Left cardiac atrium (tissue), 4 donors: ENCODE results near the gene DOCK10. TPM values are rescaled to one million over a fixed set of nuclear protein-coding genes. Genes with fewer than 3 reads are reported as not detected.
A peak's percentile ranks its signal among the peaks of the same experiment; 100 is the strongest.
"Not testable (repeated sequence)": the region's sequence is repeated elsewhere in the genome, so short reads cannot be mapped to it uniquely, and the experiment has no call there.

Source experiments
- ATAC-seq, 2 donors: fragments of 200-7000 bp; cut with Tn5 transposase; one replicate each; pipeline ENCODE4 v1.9.1; 2020; ENCODE audit warnings: mild to moderate bottlenecking in 2 of 2, moderate library complexity in 2 of 2
- DNase-seq: peaks from one replicate; pipeline ENCODE4 v3.0.0-alpha.2; 2020
- intact Hi-C, 2 donors: fragments of 100-400 bp; cut with DNase I; formaldehyde crosslinking; loops; one replicate each; pipeline versions ENCODE4 v1.14.1 to v1.15.1; 2022 to 2023
- total RNA-seq, 2 donors: library from RNA; stranded (reverse); fragmentation: NEBNext Ultra II Directional; extraction: Animal tissue kit (Norgen Biotek cat#: 25700); gene quantifications; one replicate each; pipeline ENCODE4 v1.2.1, GENCODE V29; 2021
- donor health status: DM: no; HTN: yes; CAD: no.
- donor health status: DM: no; HTN: yes; CAD: no; lungs with severe emphysema.
- donor health status: DM: yes; HTN: yes; CAD: no.
- donor health status: Dilated cardiomyopathy.

The DOCK10 gene
- total RNA-seq, 2 donors from 2014 or later: 4.2 to 5.0 TPM

DNA sequence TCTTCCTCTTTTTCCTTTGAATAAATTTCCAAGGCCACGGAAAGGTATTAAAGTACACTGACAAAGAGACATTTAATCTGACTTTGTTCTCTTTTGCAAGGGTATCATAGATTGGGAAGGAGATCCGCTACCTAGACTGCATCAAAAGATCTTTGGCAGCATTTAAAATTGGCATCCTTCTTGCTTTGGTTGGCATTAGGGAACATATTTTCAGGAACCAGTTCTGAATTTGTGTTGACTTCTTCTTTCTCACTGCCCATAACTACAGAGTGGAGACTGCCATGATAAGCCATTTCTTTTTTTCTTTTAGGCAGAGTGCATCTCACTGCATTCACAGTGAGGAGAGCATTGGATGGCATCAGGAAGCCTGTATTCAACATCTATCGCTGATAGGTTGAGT lies 83.4 kb downstream of the DOCK10 start:
- no peak for ATAC-seq
- DNase-seq: no peak
- intact Hi-C loops: no loop called here

DNA sequence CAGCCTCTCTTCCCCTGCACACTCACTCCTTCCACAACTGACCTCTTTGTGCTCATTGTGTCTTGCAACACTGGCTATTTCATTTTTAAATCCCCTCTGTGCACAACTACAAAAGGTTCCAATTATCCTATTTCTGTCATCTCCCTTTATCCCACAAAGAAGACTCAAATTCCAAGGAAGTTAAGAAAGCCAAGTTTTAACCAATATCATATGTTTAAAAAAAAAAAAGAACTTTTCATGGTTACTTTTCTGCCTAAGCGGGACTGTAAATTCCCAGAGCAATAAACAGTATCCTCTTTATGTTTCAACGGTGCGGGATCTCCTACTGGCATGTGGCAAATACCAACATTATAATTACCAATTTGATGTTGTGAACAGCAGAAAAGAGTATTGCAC lies 83.8 kb downstream of the DOCK10 start:
- ATAC-seq: peak in 1 of 2 donors; percentile 41
- no peak for DNase-seq
- intact Hi-C loops: no loop called here

DNA sequence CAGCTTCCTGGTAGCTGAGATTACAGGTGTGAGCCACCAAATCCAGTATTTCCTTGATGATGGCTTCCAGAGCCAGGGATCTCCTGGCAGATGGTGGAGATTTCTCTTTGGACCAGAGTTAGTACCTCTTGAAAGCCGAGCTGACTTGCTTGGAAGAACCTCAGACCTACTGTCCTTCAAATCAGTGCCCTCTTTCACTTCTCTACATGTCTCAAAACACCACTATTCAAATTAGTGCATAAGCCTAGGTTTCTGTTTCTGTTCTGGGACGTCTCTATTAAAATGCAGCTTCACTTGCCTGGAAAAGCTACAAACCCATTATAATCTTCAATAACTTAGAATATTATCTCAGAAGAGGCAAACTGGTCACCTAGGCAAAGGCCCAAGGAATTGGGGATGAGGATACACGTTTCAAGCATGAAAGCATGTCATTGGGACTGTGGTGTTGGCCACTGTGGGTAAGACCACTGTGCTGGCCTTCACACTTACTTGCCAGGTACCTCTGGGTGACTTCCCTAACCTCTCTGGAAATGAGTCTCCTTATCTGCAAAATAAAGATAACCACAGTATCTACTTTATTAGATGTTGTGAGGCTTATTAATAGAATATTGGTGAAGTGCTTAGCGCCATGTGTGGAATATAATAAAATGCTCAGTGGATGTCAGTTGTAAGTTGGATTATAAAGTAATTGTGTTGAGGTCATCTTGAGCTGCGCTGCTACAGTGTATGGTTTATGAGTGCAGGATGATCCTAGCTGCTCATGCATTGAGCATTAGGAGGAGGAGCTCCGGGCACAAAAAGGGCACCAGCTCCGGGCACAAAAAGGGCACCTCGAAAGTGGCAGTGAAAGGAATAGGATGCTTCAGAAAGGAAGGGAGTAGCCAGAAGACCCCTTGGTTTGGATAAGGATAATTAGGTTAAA lies 84.5 kb downstream of the DOCK10 start:
- DNase-seq: no peak
- intact Hi-C loops: no loop called here
- no peak for ATAC-seq

DNA sequence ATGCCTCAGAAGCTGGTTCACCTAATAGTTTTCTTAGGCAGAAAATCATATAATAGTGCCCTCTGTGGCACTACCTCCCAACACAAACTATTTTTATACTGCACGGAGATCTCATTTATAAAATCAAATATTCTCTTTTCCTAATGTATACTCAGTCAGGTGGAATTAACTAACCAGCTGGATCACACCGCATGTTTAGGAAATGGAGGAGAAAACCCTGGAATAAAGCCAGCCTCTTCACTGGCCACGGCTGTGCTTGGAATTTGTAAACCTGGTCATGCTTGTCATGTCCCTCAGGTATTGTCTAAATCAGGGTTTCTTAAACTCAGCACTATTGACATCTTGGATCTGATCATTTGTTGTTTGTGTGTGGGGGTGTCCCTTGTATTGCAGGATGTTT lies 85.6 kb downstream of the DOCK10 start:
- intact Hi-C loops: no loop called here
- ATAC-seq (no peak), DNase-seq (no peak)

DNA sequence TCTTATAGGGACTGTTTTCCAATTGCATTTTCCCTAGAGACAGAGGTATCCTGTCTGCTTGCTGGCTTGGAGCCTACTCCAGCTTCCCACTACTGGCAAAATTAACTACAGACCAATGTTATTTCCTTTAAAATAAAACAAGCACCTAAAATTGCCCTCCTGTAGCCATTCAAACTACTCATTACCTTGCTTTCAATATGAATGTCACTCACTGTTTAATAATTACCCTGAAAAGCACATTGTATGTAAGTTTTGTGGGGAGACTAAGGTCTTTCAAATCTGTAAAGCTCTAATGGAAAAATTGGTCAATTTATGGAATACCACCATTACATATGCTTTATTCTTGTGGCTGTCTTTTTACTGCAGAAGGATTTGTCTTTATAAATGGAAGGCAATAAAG lies 87.3 kb downstream of the DOCK10 start:
- no peak for DNase-seq
- ATAC-seq: no peak
- intact Hi-C loops: no loop called here

DNA sequence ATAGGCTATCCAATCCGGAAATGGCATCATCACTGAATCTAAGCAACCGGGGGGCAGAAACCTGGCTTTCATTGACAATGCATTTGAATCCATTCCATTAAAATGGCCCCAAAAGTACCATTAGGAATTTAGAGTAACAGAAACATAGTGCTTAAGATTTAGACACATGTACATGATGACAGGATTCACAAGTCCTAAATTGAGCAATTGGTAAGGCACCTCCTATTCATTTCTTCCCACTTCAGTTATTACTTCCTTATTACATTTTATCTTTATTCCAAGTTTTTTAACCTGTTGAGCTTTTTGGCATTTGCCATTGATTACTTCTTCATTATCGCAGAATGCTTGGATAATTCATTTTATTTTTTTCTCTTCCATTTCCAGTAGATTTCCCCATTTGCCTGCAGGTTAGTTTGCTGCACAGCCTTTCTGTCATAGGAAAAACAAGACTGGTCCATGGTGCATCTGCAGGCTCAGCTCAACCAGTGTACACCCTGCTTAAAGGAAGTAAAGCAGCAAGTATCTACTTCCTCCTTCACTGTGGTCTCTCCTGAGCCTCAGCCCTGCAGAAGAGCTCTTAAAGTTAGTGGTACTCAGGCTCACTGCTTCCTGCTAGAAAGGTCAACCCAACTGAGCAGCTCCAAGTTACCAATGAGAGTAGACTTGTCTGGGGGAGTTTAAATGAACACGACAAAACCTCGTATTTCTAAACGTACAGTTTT lies 89.2 kb downstream of the DOCK10 start:
- ATAC-seq (peak; percentile 74 to 79), DNase-seq (no peak)
- intact Hi-C loops: no loop called here

DNA sequence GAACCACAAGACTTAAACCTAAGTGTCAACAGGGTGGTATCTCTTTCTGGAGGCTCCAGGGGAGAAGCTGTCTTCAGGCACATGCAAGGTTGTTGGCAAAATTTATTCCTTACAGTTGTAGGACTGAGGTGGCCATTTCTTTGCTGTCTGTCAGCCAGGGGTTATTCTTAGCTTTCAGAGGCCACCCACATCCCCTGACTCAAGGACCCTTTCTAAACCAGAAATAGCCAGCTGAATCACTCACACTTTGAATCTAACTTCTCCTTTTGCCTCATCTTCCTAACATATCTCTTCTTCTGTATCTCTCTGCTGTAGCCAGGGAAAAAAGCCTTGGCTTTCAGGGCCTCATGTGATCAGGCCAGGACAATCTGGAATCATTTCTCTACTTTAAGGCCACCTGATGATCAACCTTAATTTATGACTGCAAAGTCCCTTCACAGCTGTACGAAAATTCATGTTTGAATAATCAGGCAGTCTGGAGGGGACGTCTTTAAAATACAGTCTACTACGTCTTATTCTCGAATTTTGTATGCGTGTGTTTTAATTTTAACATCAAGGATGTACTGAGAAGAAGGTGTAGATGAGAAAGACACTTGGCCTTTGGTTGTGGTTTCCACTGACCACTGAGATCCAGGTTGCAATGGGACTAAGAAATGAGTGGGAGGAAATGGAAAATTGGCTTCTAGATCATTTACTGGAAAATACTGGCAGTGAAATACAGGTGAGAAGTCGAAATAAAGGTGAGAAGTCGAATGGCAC lies 90.4 kb downstream of the DOCK10 start:
- ATAC-seq (no peak), DNase-seq (no peak)
- intact Hi-C loops: no loop called here

DNA sequence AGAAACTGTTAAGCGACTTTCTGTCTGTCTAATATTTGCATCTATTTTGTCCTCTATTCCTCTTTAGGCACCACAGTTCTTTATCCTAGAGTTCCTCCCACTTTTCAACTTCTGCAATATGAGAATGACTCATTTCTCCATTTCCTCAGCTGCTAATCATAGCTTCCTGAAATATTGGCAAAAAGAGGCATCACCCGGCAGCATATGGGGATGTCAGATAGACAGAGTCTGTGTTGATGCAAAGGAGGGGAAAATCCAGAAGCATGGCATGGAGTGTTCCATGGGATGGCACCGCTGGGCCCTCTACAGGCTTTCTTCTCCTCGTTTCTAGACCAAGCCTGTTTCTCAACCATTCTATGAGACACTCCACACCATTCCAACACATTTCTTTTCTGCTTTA lies 93.4 kb downstream of the DOCK10 start:
- DNase-seq: no peak
- ATAC-seq: peak in 1 of 2 donors; percentile 61
- intact Hi-C loops: no loop called here

DNA sequence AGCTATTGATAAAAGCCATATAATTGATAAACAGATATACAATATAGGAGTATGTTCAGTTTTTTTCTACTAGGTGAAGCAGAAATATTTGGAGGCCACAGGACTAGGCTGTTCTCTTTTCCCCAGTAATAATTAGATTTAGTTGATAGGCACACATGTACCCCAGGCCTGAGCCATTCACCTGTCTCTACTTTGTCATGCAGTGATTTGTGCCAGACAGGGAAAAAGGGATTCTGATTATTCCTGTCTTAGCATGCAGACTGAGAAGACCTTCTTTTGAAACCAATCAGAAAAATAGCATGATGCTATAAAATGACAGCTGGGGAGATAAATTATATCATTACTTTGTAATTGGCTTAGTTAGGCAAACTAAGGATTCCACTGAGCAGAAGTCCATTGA lies 94.3 kb downstream of the DOCK10 start:
- intact Hi-C loops: no loop called here
- DNase-seq (no peak), ATAC-seq (no peak)

DNA sequence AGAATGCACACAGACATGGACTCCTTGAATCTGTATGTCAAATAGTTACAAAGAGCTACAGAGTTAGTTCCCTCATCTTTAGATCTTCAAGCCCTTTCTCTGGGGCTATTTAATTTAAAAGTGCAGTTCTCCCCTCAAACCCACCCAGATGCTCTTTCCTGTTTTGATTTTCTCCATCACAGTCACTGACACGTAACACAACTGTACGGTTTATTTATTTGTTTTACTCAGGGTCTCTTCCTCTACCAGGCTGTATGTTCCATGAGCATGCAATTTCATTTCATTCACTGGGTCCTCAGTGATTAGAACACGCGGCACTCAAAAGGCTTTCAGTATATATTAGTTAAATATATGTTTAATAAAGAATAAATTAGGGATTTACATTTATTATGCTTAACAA lies 94.7 kb downstream of the DOCK10 start:
- intact Hi-C loops: no loop called here
- ATAC-seq (no peak), DNase-seq (no peak)

DNA sequence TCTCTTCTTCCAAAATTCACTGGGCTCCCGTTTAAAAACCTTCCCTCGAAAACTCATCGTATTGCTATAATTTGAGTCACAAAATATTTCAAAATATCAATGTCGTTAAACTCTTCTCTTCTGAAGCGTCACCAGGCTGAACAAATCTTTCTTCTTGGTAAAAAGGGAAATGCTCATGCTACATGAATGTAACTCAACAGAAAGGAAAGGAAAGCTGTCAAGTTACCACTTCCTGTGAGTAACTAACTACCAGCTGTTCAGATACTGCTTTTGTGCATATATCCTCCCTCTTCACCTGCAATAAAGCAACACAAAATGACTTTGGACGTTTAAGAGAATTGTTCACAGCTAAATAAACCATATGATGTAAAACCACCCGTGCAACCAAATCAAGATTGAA lies 95.4 kb downstream of the DOCK10 start:
- intact Hi-C loops: no loop called here
- peak in 1 of 2 donors; percentile 29 for ATAC-seq

DNA sequence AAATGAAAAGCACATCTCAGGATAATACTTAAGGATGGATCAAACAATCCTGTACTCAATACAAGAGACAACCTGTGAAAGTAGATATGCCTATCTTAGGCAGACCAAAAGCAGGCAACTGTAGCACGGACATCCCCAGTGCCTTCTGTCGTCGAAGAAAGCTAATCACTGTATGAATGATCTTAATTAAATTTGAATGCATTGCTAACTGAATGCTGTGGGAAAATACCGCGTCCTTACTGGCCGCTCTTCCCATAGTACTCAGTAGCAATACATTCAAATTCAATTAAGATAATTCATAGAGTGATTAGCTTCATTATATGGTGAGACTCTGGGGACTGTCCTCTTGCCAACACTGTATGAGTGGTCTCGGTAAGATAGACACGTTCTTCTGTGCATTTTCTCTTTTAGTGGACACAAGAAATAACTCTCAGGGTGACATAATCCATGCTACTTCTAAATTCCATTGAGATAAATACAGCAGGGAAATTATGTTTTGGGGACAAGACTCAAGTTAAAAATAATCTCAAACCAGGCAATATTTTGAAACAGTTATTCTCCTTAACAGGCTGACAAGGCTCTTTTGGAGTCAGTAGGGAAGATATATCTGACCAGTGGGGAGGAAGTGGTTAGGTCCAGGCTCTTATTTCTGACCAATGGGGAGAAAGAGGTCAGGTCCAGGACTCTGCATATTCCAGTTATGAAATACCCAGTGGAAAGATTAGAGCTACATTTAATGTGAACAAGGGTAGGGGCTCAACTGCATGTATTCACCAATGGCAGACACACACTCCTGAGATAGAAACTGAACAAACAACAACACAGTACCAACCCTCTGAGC lies 97.3 kb downstream of the DOCK10 start:
- intact Hi-C loops: no loop called here
- DNase-seq: no peak
- ATAC-seq: peak; percentile 74 to 79

More for the DNA sequence above, 95.4 kb downstream of the DOCK10 start:
- no peak for DNase-seq

DNA sequence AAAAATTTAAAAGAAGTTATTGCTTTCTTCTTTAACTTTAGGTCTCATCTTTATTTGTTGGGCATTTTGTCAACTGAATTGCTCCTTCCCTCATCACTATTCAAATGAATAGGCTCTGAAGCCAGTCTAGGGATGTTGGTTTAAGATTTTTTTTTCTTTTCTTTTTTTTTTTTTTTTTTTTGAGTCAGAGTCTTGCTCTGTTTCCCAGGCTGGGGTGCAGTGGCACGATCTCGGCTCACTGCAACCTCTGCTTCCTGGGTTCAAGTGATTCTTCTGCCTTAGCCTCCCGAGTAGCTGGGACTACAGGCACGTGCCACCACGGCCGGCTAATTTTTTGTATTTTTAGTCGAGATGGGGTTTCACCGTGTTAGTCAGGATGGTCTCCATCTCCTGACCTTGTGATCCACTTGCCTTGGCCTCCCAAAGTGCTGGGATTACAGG lies 98.6 kb downstream of the DOCK10 start:
- intact Hi-C loops, ATAC-seq, DNase-seq: not testable (repeated sequence)

DNA sequence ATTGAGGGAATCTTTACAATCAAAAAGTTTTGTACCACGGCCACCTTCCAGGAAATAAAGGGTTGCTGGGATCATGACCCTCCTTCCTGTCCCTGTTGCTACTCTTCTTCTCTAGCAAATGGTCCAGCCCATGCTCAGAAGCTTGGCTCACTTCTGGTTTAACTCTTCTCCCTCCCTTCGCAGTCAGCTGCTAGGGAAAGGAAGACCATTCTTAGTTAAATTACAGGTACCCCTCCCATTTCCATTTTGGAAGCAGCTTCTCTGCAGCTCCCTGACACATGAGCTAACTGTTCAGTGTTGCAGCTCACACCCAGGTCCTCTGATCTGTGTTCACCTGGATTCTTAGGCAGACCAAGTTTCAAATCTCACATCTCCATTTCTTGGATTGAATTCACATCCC lies 100.3 kb downstream of the DOCK10 start:
- DNase-seq: no peak
- intact Hi-C loops: no loop called here
- no peak for ATAC-seq

DNA sequence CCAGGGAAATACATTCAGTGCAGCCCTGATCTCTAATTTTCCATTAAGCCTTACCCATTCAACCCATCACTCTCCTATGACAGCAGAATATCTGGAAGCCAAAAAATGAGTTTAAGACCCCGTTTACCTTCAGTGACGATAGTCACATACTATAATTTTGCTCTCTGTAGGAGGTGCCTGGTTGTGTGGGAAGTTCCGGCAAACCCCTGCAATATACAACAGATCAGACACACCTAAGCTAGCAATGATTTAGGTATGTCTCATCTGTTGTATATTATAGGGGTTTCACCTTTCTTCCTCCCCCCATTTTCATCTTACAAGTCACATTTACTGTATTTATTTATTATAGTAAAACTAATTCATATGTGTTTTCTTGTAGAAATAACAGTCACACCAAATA lies 101.7 kb downstream of the DOCK10 start:
- intact Hi-C loops: no loop called here
- DNase-seq (no peak), ATAC-seq (no peak)

DNA sequence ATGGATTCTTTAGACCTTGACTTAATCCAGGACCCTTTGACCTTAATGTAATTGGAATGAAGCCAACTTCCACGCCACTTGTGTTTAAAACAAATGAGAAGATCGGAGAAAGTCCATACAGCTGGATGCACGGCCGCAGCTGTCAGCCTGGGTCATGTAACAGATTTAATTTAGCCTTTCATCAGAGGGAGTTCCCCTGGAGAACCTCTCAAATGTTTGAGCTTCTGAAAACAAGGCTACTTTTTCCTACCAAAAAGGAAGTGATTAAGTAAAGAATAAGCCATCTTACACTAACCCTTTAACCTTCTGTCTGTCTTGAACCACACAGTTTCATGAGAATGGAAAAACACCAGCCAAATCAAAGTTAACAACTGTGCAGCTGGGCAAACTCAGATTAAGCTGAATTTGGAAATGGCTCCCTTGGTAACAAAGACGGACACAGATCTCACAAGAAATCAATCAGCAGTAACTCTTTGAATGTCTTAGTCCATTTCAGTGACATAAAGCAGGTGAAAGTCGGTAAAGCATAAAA lies 103.6 kb downstream of the DOCK10 start:
- DNase-seq (no peak), ATAC-seq (peak in 1 of 2 donors; percentile 75)
- intact Hi-C loops: no loop called here

DNA sequence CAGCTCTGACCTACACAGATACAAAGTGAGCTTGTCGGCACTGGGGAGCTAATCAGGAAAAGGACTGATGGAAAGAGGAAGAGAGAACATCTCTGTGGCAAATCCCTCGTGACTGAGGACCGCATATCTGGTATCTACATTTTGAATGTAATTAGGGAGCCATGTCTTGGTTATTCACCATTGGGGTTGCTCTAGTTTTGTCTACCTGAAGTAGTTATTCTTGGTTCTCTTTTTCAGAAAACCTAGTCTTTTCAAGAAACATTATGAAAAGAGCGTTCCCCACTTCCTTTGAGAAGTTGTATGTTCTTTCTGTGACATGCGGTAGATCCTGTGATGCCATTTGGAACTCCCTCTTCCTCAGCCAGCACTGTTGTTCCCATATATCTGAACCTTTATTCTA lies 104.4 kb downstream of the DOCK10 start:
- intact Hi-C loops: no loop called here
- DNase-seq (no peak), ATAC-seq (no peak)

DNA sequence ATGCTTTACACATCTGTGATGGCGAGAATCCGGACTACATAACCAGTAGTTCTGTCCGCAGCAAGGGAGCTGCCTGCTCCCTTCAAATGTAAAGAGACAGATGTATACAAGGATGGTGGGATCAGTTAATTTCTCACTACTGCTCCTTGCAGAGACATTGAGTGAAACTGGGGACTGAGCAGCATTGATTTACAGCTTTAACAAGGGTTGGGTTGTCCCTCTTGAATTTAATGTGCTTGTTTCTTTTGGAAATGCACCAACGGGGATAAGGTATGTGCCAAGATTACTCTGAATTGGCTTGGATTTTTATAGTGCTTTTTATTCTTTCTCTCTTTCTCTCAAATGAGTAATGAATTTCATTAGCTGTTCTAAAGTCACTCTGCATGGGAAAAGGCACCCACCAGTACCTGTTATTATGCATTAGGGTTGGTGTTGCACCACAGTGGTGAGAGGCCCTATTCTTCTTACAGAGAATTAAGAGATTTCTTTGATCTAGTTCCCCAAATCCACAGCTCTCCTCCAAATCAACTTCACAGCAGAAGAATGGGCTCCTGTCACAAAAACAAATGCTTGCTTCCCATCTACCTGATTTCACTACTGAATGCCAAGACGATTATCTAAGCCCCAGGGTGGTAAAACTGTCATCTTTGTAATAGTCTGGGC lies 107.6 kb downstream of the DOCK10 start:
- DNase-seq (no peak), ATAC-seq (peak in 1 of 2 donors; percentile 50)
- intact Hi-C loops: no loop called here
